OCI-LY1 (cell line): ENCODE measurements around the gene FNDC3A.

Experiments
- H2AFZ ChIP-seq: fragments of 200-600 bp; sonication (generic), shearing (Covaris generic); 2 replicates; pipeline ENCODE4 v1.6.0; 2014; ENCODE audit warnings: antibody characterized with exemption, mild to moderate bottlenecking, low read length
- H3F3A ChIP-seq: fragments of 200-600 bp; sonication (generic), shearing (Covaris generic); 2 replicates; pipeline ENCODE4 v1.6.0; 2014; ENCODE audit warnings: mild to moderate bottlenecking, antibody characterized with exemption, low read length, moderate library complexity; ENCODE audit not compliant: insufficient read depth
- H3K27ac ChIP-seq: fragments of 200-600 bp; sonication (generic); 2 replicates; pipeline ENCODE4 v1.5.1; 2014; ENCODE audit warnings: low read length, mixed run types, mild to moderate bottlenecking, low read depth; ENCODE audit not compliant: poor library complexity, severe bottlenecking
- H3K27me3 ChIP-seq: fragments of 200-600 bp; sonication (generic); 2 replicates; pipeline ENCODE4 v1.6.0; 2014; ENCODE audit warnings: antibody characterized with exemption, mild to moderate bottlenecking, low read length, moderate library complexity; ENCODE audit not compliant: insufficient read depth
- H3K36me3 ChIP-seq: fragments of 200-600 bp; sonication (generic); 2 replicates; pipeline ENCODE4 v1.6.1; 2014; ENCODE audit warnings: mild to moderate bottlenecking, antibody characterized with exemption, low read length, moderate library complexity, mixed read lengths; ENCODE audit not compliant: insufficient read depth
- H3K4me1 ChIP-seq: fragments of 200-600 bp; sonication (generic); 2 replicates; pipeline ENCODE4 v1.5.1; 2014; ENCODE audit warnings: mild to moderate bottlenecking, low read length, moderate library complexity; ENCODE audit not compliant: insufficient read depth, severe bottlenecking
- H3K4me2 ChIP-seq: fragments of 200-600 bp; sonication (generic), shearing (Covaris generic); 2 replicates; pipeline ENCODE4 v1.6.1; 2014; ENCODE audit warnings: low read length
- H3K4me3 ChIP-seq: fragments of 200-600 bp; sonication (generic); 2 replicates; pipeline ENCODE4 v1.5.1; 2014; ENCODE audit warnings: low read length, low read depth, mild to moderate bottlenecking, mixed read lengths; ENCODE audit not compliant: poor library complexity, severe bottlenecking
- H3K79me2 ChIP-seq: fragments of 200-600 bp; shearing (Covaris generic); 2 replicates; pipeline ENCODE4 v1.6.1; 2016; ENCODE audit warnings: mixed run types, low read length, mixed read lengths; ENCODE audit not compliant: insufficient read depth
- H3K9ac ChIP-seq: fragments of 200-600 bp; sonication (generic), shearing (Covaris generic); 2 replicates; pipeline ENCODE4 v1.6.1; 2014; ENCODE audit warnings: mild to moderate bottlenecking, low read length, mixed read lengths
- H3K9me2 ChIP-seq: fragments of 200-600 bp; sonication (generic), shearing (Covaris generic); 2 replicates; pipeline ENCODE4 v1.6.1; 2014; ENCODE audit warnings: low read depth, mild to moderate bottlenecking, low read length, mixed read lengths
- H3K9me3 ChIP-seq: fragments of 200-600 bp; shearing (Covaris generic); 2 replicates; pipeline ENCODE4 v1.6.1; 2014; ENCODE audit warnings: low read length, mixed read lengths
- H4K20me1 ChIP-seq: fragments of 200-600 bp; sonication (generic), shearing (Covaris generic); 2 replicates; pipeline ENCODE4 v1.6.0; 2016; ENCODE audit warnings: mild to moderate bottlenecking, low read length; ENCODE audit not compliant: insufficient read depth
- CTCF ChIP-seq: fragments of 200-600 bp; sonication (generic), shearing (Covaris generic); IDR thresholded peaks from 2 replicates; pipeline ENCODE4 v1.5.1; 2017; ENCODE audit warnings: mild to moderate bottlenecking, antibody characterized with exemption, low read length, moderate library complexity, mixed read lengths
- EZH2 ChIP-seq: fragments of 200-600 bp; sonication (generic), shearing (Covaris generic); IDR thresholded peaks from 2 replicates; pipeline ENCODE4 v1.8.0; 2017; ENCODE audit warnings: borderline replicate concordance, mixed run types, mild to moderate bottlenecking, antibody characterized with exemption, low read length, moderate library complexity, mixed read lengths

The FNDC3A gene

GRCh38 chr13:49225223-49226042 lies 249.7 kb downstream of the FNDC3A start:
- Histone ChIP-seq H3K9me2 (no peaks in the 10 kb centered on the region), H3K36me3 (no peaks in the 10 kb centered on the region), H3K4me3 (no peak overlapping the region), H3F3A (no peaks in the 10 kb centered on the region), H3K4me1 (no peaks in the 10 kb centered on the region), H3K9me3 (no peaks in the 10 kb centered on the region), H3K9ac (no peak overlapping the region), H2AFZ (no peak overlapping the region), H3K4me2 (no peak overlapping the region), H3K27me3 (no peaks in the 10 kb centered on the region; the same call in 1 of the 2 replicates), H4K20me1 (no peaks in the 10 kb centered on the region), H3K27ac (no peak overlapping the region), H3K79me2 (no peaks in the 10 kb centered on the region)
- no peak for TF ChIP-seq EZH2
- peak; percentile 10; the same call in 1 of the 2 replicates for TF ChIP-seq CTCF

GRCh38 chr13:49226613-49227012 lies 250.9 kb downstream of the FNDC3A start:
- no peak for TF ChIP-seq EZH2
- no peak for TF ChIP-seq CTCF
- H3K4me3 ChIP-seq: no peak overlapping the region
- no peaks in the 10 kb centered on the region for H3K36me3 ChIP-seq
- H3K27me3 ChIP-seq: no peaks in the 10 kb centered on the region
- no peaks in the 10 kb centered on the region for H3K9me3 ChIP-seq
- no peak overlapping the region for H3K9ac ChIP-seq
- H3K27ac ChIP-seq: no peak overlapping the region
- H3F3A ChIP-seq: no peaks in the 10 kb centered on the region
- H2AFZ ChIP-seq: no peak overlapping the region
- no peaks in the 10 kb centered on the region for H3K79me2 ChIP-seq
- H3K9me2 ChIP-seq: no peaks in the 10 kb centered on the region
- no peaks in the 10 kb centered on the region for H3K4me1 ChIP-seq
- no peak overlapping the region for H3K4me2 ChIP-seq
- no peaks in the 10 kb centered on the region for H4K20me1 ChIP-seq

GRCh38 chr13:49234741-49235140 lies 259.0 kb downstream of the FNDC3A start:
- no peaks in the 10 kb centered on the region for H3K9me3 ChIP-seq
- no peak overlapping the region for H3K27ac ChIP-seq
- no peaks in the 10 kb centered on the region for H3K4me1 ChIP-seq
- no peak for TF ChIP-seq EZH2
- no peak for TF ChIP-seq CTCF
- no peak overlapping the region for H2AFZ ChIP-seq
- H3K79me2 ChIP-seq: no peaks in the 10 kb centered on the region
- no peak overlapping the region for H3K4me3 ChIP-seq
- no peaks in the 10 kb centered on the region for H3F3A ChIP-seq
- H3K9me2 ChIP-seq: no peaks in the 10 kb centered on the region
- no peak overlapping the region for H3K4me2 ChIP-seq
- H3K27me3 ChIP-seq: no peaks in the 10 kb centered on the region
- H4K20me1 ChIP-seq: no peaks in the 10 kb centered on the region
- no peak overlapping the region for H3K9ac ChIP-seq
- no peaks in the 10 kb centered on the region for H3K36me3 ChIP-seq
